ENCODE results near the gene USO1.
"Not testable (repeated sequence)": the region's sequence is repeated elsewhere in the genome, so short reads cannot be mapped to it uniquely, and the experiment has no call there.

The USO1 gene

DNA sequence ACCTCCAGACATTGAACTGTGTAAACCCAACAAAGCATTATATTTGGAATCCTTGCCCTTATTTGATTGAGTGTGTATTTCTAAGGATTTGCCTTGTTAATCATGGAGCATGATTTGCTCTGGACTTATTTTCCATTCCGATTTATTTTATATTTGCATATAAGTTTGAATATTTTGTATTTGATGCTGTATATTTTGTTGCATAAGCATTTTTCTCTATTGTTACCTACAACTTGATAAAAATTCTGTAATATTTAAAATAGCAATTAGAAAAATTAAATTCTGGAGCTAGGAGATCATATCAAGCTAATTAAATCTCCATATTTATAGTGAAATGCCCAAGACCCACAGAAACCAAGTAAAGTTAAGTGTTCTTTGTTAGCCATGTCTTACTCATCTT is 47.2 kb downstream of the USO1 start:
- DNase-seq (ENCODE audit: low read depth in 3 of 3), result no peak

DNA sequence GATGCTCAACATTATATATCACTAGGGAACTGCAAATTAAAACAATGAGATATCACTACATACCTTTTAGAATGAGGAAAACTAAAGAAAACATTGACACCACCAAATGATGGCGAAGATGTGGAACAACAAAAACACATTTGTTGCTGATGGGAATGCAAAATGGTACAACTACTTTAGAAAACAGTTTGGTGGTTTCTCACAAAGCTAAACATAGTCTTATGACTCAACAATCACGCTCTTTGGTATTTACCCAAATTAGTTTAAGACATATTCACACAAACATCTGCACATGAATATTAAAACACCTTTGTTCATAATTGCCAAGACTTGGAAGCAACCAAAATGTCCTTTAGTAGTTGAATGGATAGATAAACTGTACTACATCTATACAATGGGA is 53.2 kb downstream of the USO1 start:
- DNase-seq (ENCODE audit: low read depth in 3 of 3), result no peak

DNA sequence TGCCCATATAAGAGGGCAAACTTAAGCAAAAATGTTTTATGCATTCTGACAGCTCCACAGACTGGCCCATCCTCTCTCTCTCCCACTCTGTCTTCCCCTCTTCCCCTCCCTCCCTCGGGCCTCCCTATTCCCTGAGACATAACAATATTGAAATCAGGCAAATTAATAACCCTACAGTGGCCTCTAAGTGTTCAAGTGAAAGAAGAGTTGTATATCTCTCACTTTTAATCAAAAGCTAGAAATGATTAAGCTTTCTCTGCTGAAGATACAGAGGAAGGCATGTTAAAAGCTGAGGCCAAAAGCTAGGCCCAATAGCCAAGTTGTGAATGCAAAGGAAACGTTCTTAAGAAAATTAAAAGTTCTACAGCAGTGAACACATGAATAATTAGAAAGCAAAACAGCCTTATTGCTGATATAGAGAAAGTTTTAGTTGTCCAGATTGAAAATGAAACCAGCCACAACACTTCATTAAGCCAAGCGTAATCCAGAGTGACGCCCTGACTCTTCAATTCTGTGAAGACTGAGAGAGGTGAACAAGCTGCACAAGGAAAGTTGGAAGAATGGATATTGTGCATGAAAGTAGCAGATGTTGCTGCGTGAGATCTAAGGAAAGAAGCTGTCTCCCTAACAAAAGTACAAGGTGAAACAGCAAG is 54.9 kb downstream of the USO1 start:
- no peak for DNase-seq (ENCODE audit: low read depth in 3 of 3)

DNA sequence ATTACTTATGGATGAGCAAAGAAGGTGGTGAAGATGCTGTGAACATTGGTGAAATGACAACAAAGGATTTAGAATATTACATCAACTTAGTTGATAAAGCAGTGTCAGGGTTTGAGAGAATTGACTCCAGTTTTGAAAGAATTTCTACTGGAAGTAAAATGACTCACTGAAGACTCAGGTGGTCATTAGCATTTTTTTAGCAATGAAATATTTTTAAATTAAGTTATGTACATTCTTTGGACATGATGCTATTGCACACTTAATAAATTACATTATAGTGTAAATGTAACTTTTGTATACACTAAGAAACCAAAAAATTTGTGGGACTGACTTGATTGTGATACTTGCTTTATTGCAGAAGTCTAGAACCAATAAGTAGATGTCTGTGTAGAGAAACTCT is 56.9 kb downstream of the USO1 start:
- DNase-seq (ENCODE audit: low read depth in 3 of 3), result no peak

DNA sequence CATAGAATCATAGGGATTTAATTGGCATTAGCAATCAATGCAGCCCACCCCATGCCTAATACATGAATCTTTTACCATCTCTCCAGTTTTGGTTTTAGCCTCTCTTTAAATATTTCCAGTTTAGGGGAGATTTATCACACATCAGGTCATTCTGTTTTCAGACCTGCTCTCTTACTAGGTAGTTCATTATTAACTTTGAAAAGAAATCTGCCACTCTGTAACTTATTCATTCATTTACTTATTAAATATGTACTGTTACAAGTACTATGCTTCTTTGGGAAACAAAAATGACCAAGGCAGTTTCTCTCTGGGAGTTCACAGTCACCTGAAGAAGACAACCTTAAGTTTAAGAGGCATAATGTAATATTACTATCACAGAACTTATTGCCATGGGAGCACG is 62.1 kb downstream of the USO1 start:
- no peak for DNase-seq (ENCODE audit: low read depth in 3 of 3)

DNA sequence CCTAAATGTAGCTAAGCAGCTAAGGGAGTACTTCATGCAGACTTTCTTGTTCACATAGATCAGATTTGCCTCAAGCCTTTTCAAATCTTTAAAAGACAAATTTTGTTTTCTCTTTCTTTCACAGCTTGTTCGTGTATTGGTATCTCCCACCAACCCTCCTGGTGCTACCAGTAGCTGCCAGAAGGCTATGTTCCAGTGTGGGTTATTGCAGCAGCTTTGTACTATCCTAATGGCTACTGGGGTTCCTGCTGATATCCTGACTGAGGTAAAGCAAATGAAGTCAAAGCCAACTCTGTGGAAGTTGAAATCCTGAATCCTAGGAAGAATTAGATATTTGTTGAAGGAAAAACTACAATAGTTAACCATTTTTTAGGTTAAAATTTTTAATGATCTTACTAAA is 62.6 kb downstream of the USO1 start:
- DNase-seq (ENCODE audit: low read depth in 3 of 3), result no peak

DNA sequence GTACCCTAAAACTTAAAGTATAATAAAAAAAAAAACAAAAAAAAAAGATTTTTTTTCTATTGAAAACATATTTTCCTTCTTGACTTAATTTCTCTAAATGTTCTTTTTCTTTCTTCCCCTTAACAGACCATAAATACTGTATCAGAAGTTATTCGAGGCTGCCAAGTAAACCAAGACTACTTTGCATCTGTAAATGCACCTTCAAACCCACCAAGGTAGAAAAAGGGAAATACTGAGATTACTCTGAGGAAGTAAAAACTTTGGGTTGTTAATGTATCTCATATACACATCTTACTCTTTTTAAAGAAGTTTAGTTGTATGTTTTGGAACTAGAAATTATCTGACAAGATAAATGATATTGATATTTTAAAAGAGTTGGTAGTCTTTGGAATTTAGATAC is 65.6 kb downstream of the USO1 start:
- no peak for DNase-seq (ENCODE audit: low read depth in 3 of 3)

DNA sequence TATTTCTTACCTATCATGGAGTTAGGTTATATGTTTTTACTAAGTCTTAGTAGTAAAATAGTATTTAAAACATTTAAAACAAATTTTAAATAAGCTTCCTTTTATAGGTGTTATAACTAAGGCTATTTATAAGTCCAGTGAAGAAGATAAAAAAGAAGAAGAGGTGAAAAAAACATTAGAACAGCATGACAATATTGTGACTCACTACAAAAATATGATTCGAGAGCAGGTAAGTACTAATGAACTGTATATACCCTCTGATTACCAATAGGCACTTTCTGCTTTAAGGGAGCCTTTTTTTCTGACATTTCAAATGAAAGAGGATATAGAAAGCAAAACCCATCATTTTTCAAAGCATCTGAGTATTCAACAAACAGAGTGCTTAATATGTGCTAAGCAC is 76.6 kb downstream of the USO1 start:
- no peak for DNase-seq (ENCODE audit: low read depth in 3 of 3)

DNA sequence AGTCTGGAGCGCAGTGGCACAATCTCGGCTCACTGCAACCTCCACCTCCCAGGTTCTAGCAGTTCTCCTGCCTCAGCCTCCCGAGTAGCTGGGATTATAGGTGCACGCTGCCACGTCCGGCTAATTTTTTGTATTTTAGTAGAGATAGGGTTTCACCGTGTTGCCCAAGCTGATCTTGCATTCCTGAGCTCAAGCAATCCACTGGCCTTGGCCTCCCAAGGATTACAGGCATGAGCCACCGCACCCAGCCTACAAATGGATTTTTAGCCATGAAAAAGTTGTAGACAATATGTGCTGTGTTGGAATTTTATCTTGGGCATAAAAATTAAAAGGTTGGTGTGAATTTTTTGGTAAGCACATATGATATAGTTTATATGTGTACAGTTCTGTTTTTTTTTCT is 81.7 kb downstream of the USO1 start:
- not testable (repeated sequence) for DNase-seq (ENCODE audit: low read depth in 3 of 3)

DNA sequence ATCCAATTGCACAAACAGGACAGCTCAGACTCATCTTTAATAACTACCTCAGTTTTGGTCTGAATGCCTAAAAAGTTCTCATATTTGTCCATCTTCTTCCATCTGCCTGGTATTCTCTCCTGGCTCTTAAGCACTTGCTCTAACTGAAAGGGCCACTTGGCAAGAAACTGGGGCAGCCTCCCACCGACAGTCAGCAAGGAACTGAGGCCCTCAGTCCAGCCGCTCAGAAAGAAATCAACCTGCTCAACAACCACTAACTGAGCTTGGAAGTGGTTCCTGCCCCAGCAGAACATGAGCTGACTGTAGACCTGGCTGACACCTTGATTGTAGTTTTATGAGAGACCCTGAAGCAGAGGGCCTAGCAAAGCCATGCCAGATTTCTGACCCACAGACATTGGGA is 93.5 kb downstream of the USO1 start:
- DNase-seq (ENCODE audit: low read depth in 3 of 3), result no peak

DNA sequence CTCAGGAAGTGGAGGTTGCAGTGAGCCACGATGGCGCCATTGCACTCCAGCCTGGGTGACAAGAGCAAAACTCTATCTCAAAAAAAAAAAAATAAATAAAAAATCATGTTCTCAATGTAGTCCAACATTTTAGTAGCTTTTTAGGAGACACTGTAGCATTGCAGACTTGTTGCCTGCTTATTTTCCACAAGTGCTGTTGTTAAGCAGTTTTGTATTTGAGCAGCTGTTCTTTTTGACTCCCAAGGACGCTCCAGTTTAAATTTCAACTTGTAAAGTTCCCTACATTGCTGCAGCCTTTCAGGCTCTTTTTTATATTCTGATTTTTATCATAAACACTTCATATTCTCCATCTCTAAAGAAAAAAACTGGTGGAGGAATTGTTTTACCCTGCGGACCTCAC is 94.7 kb downstream of the USO1 start:
- no peak for DNase-seq (ENCODE audit: low read depth in 3 of 3)

DNA sequence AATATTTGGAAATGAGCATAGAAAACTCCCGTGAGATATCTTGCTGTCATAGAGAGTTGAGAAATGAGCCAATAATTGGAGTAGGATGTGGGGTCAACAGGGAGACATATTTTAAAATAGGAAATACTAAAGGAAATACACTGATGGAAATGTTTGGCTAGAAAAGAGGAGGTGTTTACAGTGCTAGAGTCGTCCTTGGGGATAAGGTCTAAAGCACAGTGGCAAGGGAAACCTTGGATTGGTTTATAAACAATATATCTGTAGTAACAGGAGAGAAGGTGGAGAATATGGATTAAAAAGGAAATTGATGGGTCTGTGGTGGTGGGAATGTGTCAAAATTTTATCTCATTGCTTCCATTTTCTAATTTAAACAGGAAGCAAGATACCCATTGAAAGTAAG is 95.8 kb downstream of the USO1 start:
- DNase-seq (ENCODE audit: low read depth in 3 of 3), result no peak

DNA sequence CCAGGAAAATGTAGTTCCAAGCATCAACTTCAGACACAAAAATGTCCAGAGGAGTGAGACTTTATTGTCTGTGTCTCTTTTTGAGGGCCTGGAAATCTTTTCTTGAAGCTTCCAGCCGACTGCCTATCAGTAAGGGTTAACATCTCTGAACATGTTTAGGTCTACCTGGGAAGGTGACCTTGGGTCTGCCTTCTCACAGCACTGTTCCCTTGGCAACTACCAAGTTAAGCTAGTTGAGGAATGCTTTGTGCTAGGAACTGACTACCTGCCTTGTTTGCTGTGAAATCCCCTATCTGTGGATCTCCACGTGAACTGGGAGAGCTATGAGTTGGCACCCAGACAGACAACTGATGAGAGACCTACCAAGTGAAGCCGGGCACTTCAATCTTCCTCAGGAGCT is 96.3 kb downstream of the USO1 start:
- DNase-seq (ENCODE audit: low read depth in 3 of 3), result no peak

DNA sequence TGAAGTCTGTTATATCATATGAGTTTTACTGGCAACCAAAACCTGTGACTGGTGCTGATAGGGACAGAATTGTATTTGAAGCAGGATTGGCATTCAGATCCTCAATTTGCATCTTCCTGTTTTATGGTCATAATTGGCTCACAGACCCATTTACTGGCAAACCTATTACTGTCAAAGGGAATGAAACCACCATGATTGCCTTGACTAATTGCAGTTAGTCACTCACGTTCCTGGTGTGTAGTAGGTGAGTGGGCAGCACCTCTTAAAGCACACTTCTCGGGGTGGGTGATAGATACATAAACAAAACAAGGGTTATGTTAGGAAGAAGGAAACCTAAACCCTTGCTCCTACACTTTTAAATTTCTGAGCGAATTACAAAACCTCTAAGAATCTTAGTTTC is 96.8 kb downstream of the USO1 start:
- no peak for DNase-seq (ENCODE audit: low read depth in 3 of 3)

DNA sequence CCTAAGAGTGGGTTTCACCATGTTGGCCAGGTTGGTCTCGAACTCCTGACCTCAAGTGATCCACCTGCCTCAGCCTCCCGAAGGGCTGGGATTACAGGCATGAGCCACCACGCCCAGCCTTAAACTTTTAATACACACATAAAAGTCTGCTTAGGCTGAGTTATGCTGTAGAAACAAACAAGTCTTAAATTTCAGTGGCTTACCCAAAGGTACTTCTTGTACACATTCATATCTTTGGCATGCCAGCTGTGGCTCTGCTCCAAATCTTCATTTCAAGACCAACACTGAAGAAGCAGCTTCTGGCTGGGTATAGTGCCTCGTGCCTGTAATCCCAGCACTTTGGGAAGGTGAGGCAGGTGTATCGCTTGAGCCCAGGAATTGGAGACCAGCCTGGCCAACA is 97.6 kb downstream of the USO1 start:
- no peak for DNase-seq (ENCODE audit: low read depth in 3 of 3)

DNA sequence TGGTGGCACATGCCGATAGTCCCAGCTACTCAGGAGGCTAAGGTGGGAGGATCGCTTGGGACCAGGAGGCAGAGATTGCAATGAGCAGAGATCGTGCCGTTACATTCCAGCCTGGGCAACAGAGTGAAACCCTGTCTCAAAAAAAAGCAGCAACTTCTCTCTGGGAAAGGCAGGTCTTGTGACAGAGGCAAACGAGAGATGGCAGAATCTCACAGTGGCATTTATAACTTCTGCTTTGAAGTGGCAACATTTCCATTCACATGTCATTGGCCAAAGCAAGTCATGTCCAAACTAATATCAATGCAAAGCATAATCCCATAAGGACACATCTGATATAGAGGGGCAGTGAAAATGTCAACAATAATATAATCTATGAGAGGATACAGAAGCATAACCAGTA is 98.0 kb downstream of the USO1 start:
- no peak for DNase-seq (ENCODE audit: low read depth in 3 of 3)

DNA sequence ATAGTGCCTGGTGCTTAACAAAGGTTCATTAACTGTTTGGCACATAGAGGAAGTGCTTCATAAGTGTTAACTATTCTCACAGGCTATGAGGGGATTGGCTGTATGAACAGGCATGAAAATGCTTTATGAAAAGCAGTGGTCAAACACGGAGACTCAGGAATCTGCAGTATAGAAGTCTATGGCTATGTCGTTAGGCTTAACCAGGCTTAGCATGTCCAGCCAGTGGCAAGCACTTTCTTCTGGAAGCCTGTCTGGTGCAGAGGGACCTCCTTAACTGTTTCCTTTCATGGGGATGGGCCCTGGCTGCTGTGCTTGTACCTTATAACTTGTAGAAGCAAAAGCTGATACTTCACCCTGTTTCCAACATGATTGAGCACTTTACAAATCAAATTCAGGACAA is 99.4 kb downstream of the USO1 start:
- no peak for DNase-seq (ENCODE audit: low read depth in 3 of 3)

DNA sequence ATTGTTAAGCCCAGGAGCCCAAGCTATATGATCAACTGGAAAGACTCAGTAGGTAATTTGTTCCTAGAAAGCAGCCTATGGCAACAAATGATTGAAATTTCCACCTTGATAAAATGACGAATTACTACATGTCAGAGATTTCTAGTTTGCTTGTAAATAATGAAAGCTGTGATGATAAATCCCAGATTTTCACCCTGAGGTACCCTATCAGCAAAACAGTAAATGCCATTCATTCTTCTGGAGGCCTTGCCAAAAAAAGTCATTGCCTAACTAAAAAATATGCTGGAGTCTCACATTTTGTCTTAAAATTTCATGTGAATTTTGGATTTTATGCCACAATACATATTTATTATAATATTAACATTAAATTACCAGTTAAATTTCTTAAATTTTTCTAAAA is 106.5 kb downstream of the USO1 start:
- no peak for DNase-seq (ENCODE audit: low read depth in 3 of 3)

DNA sequence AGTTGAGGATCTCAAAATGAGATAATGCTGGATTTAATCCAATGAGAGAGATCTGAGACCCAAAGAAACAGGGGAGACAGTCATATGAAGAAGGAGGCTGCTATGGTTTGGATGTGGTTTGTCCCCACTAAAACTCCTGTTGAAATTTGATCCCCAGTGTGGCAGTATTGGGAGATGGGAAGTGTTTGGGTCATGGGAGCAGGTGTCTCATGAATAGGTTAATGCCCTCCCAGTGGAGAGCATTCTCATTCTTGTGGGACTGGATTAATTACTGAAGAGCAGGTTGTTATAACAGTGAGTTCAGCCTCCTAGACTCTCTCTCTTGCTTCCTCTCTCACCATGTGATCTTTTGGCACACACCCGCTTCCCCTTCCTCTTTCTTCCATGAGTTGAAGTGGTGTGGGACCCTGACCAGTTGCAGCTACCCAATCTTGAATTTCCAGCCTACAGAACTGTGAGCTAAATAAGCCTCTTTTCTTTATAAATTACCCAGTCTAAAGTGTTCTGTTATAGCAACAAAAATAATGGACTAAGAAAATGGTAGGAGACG is 107.6 kb downstream of the USO1 start:
- DNase-seq (ENCODE audit: low read depth in 3 of 3), result no peak

DNA sequence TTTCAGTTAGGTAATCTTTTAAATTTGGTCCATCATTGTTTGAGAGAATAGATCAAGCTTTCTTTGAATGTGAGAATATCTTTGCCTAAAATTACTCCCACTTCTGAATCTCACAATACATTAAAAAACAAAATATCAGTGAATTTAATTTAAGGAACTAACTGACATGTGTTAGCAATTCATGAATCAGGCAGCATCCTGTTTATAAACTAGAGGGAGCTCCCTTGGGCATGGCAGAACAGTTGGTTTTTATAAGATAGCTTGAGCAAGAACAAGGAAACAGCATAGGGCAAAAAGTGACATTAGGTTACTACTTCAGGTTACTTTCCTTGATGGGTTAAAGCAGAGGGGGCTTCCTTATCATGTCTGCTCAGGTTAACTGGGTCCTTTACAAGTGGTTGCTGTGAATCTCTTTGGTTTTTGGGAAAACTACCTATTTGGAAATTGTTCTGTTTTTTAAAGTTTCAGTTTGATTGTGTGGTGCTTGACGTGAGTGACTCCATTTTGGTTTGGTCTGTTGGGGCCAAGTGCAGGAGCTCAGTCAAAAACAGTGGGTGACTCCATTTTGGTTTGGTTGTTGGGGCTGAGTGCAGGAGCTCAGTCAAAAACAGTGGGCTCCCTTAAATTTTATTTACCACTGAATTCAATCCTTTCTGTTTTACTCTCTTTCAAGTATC is 109.9 kb downstream of the USO1 start:
- DNase-seq (ENCODE audit: low read depth in 3 of 3), result no peak

DNA sequence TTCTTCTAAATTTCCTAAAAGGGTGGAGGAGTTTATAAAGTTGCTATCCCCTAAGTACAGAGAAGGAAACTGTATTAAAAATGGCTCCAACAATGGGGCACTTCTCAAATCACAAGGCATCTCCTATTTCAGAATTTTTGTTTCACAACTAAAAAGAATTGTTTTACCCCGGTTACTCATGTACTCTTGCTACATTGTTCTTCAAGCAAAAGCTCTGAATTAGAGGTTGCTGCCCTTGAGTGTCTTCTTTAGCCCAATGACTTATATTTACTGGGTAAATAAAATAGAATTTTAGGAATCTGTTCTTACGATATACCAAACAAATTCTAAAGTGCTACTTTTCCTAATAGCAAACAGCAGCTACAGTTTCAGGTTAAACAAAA is 110.4 kb downstream of the USO1 start:
- no peak for DNase-seq (ENCODE audit: low read depth in 3 of 3)

DNA sequence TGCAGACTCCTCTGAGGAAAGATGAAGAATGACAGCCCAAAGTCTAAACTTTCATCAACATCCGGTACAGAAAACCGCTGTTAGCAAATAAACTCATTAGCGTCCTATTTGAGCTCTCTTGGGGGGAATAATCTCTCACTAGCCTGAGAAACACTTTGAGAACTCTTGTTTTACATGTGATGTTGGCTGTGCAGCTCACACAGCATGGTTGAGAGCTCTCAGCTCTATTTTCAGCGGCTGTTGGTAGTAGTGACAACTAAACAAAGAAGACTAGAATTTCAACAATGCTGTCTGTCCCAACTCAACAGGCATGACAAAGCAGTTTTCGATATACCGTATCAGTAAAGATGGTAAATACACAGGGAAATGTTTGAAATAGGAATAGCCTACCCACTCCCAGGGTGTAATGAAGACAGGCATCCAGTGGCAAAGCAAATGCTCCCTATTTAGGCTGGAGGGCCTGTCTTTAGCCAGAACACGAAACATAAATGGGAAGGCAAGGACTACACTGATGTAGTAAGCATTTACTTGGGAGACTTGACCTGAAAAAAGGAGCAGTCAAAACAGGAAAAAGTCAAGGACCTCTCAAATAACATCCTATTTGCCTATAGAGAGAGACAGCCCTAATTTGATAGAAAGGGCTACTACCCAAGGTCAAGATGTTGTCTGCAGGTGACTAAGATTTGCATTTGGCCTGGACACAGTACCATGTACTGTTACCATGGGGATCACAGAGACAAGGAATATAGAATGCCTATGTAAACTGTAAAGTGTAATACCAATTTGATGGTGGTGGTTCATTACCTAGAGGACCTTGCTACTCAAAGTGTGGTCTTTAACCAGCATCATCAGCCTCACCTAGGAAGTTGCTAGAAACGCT is 117.5 kb downstream of the USO1 start:
- DNase-seq (ENCODE audit: low read depth in 3 of 3), result no peak

DNA sequence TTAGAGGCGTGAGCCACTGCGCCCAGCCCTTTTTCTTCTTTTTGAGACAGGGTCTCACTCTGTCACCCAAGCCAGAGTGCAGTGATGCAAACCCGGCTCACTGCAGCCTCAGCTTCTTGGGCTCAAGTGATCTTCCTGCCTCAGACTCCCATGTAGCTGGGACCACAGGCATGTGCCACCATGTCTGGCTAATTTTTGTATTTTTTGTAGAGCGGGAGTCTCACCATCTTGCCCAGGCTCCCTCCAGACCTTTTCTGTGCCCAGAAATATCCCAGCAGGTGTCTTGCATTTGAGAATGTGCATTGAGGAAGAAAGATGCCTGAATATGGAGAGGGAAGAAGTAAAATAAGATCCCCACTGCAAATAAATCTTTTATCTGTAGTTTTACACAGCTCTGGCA is 119.2 kb downstream of the USO1 start:
- DNase-seq (ENCODE audit: low read depth in 3 of 3), result no peak

Data from stimulated activated CD4-positive, alpha-beta T cell treated with anti-CD3 and anti-CD28 coated beads, TNF-alpha, amount 100 ng/mL, for 4 hours (primary cell).